HG03469 (cell line): ENCODE measurements around the gene CORO1A.
"Not testable (repeated sequence)": the region's sequence is repeated elsewhere in the genome, so short reads cannot be mapped to it uniquely, and the experiment has no call there.

Experiments used
- ATAC-seq: cut with Tn5 transposase; IDR thresholded peaks from one replicate; pipeline ENCODE4 v1.9.1; 2021; ENCODE audit warnings: mild to moderate bottlenecking, moderate library complexity, moderate number of reproducible peaks; ENCODE audit not compliant: unreplicated experiment

CORO1A gene

DNA sequence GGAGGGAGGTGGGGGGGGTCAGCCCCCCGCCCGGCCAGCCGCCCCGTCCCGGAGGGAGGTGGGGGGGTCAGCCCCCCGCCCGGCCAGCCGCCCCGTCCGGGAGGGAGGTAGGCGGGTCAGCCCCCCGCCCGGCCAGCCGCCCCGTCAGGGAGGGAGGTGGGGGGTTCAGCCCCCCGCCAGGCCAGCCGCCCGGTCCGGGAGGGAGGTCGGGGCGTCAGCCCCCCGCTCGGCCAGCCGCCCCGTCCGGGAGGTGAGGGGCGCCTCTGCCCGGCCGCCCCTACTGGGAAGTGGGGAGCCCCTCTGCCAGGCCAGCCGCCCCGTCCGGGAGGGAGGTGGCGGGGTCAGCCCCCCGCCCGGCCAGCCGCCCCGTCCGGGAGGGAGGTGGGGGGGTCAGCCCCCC is 14.0 kb upstream of the CORO1A start:
- ATAC-seq = not testable (repeated sequence)

DNA sequence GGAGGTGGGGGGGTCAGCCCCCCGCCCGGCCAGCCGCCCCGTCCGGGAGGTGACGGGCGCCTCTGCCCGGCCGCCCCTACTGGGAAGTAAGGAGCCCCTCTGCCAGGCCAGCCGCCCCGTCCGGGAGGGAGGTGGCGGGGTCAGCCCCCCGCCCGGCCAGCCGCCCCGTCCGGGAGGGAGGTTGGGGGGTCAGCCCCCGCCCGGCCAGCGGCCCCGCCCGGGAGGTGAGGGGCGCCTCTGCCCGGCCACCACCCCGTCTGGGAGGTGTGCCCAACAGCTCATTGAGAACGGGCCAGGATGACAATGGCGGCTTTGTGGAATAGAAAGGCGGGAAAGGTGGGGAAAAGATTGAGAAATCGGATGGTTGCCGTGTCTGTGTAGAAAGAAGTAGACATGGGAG is 13.3 kb upstream of the CORO1A start:
- not testable (repeated sequence) for ATAC-seq

DNA sequence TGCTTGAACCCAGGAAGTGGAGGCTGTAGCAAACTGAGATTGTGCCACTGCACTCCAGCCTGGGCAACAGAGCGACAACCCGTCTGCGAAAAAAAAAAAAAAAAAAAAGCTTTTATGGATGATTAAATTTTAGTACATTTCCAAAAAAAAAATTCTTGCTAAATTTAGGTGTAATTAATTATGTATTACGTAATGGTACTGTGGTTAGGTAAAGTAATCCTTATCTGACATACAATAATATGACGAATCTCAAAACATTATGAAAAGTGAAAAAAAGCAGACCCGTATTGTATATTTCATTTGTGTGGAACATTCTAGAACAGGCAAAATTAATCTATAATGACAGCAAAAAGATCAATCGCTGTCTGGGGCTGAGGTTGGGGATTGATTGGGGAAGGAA is 10.3 kb upstream of the CORO1A start:
- no peak for ATAC-seq

GRCh38 chr16:30176876-30177275 is 6.5 kb upstream of the CORO1A start:
- not testable (repeated sequence) for ATAC-seq

DNA sequence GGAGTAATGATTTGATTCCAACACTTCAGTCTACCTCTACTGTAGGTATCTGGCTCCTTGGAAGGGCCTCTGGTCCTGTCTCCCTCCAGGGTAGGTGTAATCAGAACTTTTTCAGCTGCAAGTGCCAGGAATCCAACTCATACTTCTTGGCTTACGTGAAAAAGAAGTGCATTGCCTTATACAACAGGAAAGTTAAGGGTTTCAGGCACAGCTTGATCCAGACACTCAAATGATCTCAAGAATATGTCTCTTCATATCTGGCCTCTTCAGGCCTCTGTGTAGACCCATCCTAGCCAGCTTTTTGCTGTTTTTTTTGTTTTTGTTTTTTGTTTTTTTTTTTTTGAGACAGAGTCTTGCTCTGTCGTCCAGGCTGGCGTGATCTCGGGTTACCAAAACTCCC is 4.2 kb upstream of the CORO1A start:
- no peak for ATAC-seq

DNA sequence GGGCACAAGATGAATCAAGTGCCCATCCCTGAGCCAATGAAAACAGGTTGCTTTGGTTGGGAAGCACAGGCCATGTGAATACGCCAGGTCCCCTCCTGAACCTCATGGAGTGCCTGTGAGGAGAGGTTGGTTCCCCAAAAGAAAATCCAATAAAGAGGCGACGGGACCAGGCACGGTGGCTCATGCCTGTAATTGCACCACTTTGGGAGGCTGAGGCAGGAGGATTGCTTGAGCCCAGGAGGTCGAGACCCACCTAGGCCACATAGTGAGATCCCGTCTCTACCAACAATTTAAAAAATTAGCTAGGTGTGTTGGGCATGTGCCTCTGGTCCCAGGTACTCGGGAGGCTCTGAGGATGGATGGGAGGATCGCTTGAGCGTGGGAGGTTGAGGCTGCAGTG is 3.5 kb upstream of the CORO1A start:
- no peak for ATAC-seq

- ATAC-seq = no peak
Measured at GRCh38 chr16:30180741-30181140, 2.7 kb upstream of the CORO1A start.

DNA sequence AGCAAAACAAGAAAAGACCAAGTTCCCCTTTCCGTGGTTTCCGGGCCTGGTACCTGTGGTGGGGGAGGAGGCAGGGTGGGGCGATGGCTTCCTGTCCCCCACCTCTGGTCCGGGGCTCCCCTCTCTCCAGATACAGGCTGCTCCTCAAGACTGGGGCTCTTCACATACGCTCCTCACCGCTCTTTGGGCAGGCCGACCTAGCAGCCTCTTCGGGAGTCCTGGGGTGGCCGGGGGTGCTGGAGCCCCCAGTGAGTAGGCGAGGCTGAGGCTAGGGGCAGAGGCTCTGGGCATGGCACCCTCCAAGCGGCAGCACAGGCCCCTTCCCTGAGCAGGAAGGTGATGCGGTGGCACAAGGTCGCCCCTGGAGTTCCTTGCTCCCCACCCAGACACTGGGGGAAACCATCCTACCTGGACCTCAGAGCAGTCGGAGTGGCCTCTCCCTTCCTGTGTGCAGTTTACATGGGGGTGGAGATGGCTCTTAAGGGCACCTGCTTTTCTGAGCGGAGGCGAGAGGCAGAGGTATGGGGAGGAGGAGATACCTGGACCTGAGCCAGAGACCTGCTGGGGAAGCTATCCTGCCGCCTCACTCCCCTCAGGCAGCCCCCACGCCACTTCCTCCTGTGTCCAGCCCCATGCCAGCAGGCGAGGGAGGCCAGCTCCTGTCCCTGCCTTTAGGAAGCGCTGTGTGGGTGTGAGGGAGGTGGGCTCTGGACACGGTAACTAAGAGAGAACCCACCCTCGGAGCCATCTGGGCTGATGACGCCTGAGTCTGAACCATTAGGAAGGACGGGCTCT is 891 bp downstream of the CORO1A start:
- no peak for ATAC-seq

DNA sequence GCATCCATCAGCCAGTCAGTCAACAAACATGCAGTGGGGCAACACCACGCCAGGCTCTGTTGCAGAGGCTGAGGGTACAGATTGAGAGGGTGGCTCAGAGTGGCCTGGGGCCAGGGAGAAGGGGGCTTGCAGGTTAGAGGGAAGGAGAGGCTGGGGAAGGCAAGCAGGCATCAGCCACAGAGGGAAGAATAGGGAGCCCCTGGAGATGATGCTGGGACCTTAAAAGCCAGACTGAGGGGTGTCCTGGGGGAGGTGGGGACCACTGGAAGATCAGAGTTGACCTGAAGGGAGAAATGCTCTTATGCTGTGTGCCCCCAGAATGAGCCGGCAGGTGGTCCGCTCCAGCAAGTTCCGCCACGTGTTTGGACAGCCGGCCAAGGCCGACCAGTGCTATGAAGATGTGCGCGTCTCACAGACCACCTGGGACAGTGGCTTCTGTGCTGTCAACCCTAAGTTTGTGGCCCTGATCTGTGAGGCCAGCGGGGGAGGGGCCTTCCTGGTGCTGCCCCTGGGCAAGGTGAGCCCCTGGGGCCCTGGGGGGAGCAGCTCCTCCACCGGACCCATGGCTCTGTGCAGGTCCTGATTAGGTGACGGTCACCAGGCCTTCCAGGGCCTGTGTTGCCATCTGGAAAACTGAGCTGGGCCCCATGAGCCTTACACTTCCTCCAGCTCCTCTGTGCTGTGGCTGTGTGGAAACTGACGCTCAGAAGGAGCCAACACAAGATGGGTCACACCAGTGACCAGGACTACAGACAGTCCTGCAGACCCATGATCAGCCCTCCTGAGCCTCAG is 1.7 kb downstream of the CORO1A start:
- ATAC-seq = no peak

- ATAC-seq = no peak
Measured at GRCh38 chr16:30185683-30186421, 2.5 kb downstream of the CORO1A start.

GRCh38 chr16:30186444-30186781 is 3.0 kb downstream of the CORO1A start:
- ATAC-seq = no peak

- ATAC-seq = no peak
Measured at GRCh38 chr16:30186782-30187555, 3.6 kb downstream of the CORO1A start.

DNA sequence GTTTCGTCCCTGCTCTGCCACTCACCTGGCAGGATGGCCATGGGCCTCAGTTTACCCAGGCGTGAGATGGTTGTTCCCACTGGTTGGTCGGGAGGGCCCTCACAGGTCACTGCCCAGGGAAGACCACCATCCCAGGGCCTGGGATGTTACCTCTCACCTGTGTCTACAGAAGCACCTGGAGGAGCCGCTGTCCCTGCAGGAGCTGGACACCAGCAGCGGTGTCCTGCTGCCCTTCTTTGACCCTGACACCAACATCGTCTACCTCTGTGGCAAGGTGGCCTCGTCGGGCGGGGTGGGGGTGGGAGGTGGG is 4.1 kb downstream of the CORO1A start:
- no peak for ATAC-seq

- no peak for ATAC-seq
Measured at GRCh38 chr16:30187971-30188561, 4.7 kb downstream of the CORO1A start.

- not testable (repeated sequence) for ATAC-seq
Measured at GRCh38 chr16:30191158-30191557, 7.8 kb downstream of the CORO1A start.

DNA sequence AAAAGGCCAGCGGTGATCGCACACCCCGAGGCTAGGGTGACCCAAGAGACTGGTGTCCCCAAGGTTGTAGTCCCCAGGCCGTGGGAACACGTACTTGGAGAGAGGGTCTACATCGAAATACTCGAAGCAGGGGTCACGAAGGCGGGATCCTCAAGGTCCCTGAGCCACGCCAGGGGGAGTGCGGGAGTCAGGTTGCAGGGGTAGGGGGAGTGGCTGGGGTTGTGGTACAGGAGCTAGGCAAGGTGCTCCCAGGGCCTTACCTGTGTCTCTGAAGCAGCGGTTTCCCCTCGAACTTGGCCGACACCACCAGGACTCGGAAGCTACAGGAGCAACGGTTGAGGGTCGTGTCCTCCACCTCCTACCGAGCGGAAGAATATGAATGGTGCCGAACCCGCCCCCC is 9.7 kb downstream of the CORO1A start:
- not testable (repeated sequence) for ATAC-seq

DNA sequence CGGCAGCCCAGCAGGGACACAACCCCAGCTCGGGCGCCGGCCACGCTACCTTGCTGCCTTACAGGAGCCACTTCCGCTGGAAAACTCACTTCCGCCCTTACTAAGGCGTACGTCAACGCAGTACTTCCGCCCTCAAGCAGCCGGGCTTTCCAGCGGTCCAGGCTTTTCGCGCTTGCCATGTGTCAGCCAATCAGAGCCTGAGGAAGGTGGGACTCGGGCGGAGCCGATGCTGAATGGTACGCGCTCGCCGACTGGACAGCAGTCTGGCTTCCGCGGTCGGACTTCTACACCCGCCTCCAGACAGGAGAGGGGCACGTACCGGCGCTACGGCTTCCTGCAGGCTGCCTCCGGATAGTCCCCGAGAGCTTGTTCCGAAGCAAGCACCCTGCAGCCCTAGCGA is 10.2 kb downstream of the CORO1A start, which contains the start of the genes BOLA2B and SLX1A:
Gene BOLA2B, minus strand, starts transcription at position 52 of the 400 bp plus-strand sequence. CDS start 71 bp downstream, outside the sequence.
Gene SLX1A, plus strand, starts transcription at position 261 of the 400 bp plus-strand sequence. CDS start 210 bp downstream, outside the sequence.
- ATAC-seq = peak; percentile 78

DNA sequence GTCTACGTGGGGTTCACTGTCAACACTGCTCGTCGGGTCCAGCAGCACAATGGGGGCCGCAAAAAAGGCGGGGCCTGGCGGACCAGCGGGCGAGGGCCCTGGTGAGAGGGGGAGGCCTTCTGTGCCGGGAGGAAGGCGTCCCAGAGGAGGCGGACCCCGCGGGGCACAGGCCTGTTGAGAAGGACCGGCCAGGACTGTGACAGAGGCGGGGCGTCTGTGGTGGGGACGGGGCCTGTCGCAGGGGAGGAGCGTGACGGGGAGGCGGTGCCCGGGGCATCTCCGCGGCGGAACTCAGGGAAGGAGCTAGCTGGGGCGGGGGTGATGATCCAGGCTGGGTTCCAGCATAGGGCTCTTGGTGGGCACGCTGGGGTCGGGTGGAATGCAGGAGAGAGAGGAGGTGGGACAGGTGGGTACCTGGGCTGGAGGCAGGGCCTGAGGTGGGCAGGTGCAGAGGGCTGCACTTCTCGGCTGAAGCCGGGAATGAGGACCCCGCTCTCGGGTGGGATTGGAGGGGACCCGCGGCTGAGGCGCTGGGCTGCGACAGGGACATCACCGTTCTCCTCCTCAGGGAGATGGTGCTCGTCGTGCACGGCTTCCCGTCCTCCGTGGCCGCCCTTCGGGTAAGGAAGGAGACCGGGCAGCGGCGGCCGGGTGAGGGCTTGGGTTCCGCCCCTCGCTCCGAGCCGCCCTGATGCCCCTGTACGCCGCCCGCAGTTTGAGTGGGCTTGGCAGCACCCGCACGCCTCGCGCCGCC is 10.9 kb downstream of the CORO1A start:
- peak; percentile 19 for ATAC-seq

DNA sequence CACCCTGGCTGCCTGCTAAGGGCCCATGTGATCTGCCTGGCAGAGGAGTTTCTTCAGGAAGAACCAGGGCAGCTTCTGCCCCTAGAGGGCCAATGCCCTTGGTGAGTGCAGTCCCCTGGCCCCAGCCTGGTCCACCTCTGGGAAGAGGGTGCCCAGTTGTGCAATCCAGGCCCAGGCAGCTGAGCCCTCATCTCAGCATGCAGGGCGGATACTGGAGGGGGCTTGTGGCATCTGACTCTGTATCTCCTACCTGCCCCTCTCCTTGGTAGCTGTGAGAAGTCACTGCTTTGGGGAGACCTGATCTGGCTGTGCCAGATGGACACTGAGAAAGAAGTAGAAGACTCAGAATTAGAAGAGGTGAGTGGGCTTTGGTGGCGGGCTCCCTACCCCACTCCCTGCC is 13.6 kb downstream of the CORO1A start:
- ATAC-seq = not testable (repeated sequence)

DNA sequence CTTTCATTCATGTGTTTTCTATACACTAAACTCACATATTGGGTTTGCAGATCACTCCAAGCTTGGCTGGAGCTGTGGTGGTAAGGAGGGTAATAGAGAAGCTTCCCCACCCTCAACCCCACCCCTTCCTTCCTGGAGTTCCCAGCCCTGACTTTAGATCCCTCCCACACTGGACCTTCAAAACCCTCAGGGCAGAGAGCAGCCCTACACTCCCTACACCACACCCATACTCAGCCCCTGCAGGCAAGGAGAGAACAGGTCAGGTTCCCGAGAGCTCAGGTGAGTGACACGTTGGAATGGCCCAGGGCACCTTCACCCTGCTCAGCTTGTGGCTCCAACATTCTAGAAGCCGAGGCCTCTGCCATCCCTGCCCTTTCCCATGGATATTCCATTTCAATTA is 15.6 kb downstream of the CORO1A start, which contains the start of gene SULT1A3:
Gene SULT1A3, plus strand, starts transcription at position 207 of the 400 bp plus-strand sequence. CDS start 1,474 bp downstream, outside the sequence.
- ATAC-seq = not testable (repeated sequence)
